Measurements from ENCODE around the gene ACACA.

The ACACA gene

GRCh38 chr17:37062021-37062420, 344.6 kb downstream of the ACACA start:
- no peak overlapping the region for H3K27ac ChIP-seq
- no peak for TF ChIP-seq CTCF (conservative IDR thresholded peaks at IDR 0.05; ENCODE audit: low read depth)
- DNase-seq (ENCODE audit: low spot score): no peak
- ChIA-PET CTCF (interaction anchor here (0.6 kb wide), 1 partner anchor 160 kb away, joined by 3 read pairs; no protein-coding TSS in a partner anchor), POLR2A (ENCODE audit: low non-redundant PET) (no interaction called here)

GRCh38 chr17:37060928-37061327, 345.7 kb downstream of the ACACA start:
- CTCF ChIA-PET: no interaction called here
- DNase-seq (ENCODE audit: low spot score): no peak
- H3K27ac ChIP-seq: no peak overlapping the region
- no peak for TF ChIP-seq CTCF (conservative IDR thresholded peaks at IDR 0.05; ENCODE audit: low read depth)
- POLR2A ChIA-PET (ENCODE audit: low non-redundant PET): no interaction called here

- ChIA-PET CTCF (no interaction called here), POLR2A (ENCODE audit: low non-redundant PET) (no interaction called here)
- no peak for DNase-seq (ENCODE audit: low spot score)
- no peak overlapping the region for H3K27ac ChIP-seq
- no peak for TF ChIP-seq CTCF (conservative IDR thresholded peaks at IDR 0.05; ENCODE audit: low read depth)
Measured at GRCh38 chr17:37060094-37060493, 346.5 kb downstream of the ACACA start.

- no peak for DNase-seq (ENCODE audit: low spot score)
- POLR2A ChIA-PET (ENCODE audit: low non-redundant PET): no interaction called here
- no peak for TF ChIP-seq CTCF (conservative IDR thresholded peaks at IDR 0.05; ENCODE audit: low read depth)
- CTCF ChIA-PET: interaction anchor here (0.6 kb wide), 1 partner anchor 180 kb away, joined by 3 read pairs; no protein-coding TSS in a partner anchor
- H3K27ac ChIP-seq: no peak overlapping the region
Measured at GRCh38 chr17:37059493-37059892, 347.1 kb downstream of the ACACA start.

- ChIA-PET CTCF (no interaction called here), POLR2A (ENCODE audit: low non-redundant PET) (no interaction called here)
- TF ChIP-seq CTCF (conservative IDR thresholded peaks at IDR 0.05; ENCODE audit: low read depth): no peak
- H3K27ac ChIP-seq: no peak overlapping the region
- DNase-seq (ENCODE audit: low spot score): no peak
Measured at GRCh38 chr17:37056622-37057021, 350.0 kb downstream of the ACACA start.

- CTCF ChIA-PET: interaction anchor here (0.6 kb wide), 1 partner anchor 426 kb away, joined by 3 read pairs; no protein-coding TSS in a partner anchor
- H3K27ac ChIP-seq: no peak overlapping the region
- no peak for TF ChIP-seq CTCF (conservative IDR thresholded peaks at IDR 0.05; ENCODE audit: low read depth)
- POLR2A ChIA-PET (ENCODE audit: low non-redundant PET): no interaction called here
- no peak for DNase-seq (ENCODE audit: low spot score)
Measured at GRCh38 chr17:37054894-37055293, 351.7 kb downstream of the ACACA start.

- POLR2A ChIA-PET (ENCODE audit: low non-redundant PET): no interaction called here
- H3K27ac ChIP-seq: no peak overlapping the region
- CTCF ChIA-PET: no interaction called here
- no peak for TF ChIP-seq CTCF (conservative IDR thresholded peaks at IDR 0.05; ENCODE audit: low read depth)
- no peak for DNase-seq (ENCODE audit: low spot score)
Measured at GRCh38 chr17:37052450-37052849, 354.2 kb downstream of the ACACA start.
